Transverse colon (tissue), 4 donors: ENCODE results near the gene PFN3. TPM values are rescaled to one million over a fixed set of nuclear protein-coding genes. Genes with fewer than 3 reads are reported as not detected.

ENCODE experiments used
- DNase-seq: peaks from one replicate; pipeline ENCODE4 v3.0.0-alpha.2; 2019
- H3K27ac ChIP-seq, 4 donors: fragments of 200-600 bp; sonication (generic); 2 replicates each; pipeline ENCODE4 v1.5.1; 2016 to 2018; ENCODE audit warnings: inconsistent platforms in 4 of 4
- H3K27me3 ChIP-seq: fragments of 200-600 bp; sonication (generic); 2 replicates; pipeline ENCODE4 v1.5.1; 2017; ENCODE audit warnings: inconsistent platforms
- H3K36me3 ChIP-seq, 4 donors: fragments of 200-600 bp; sonication (generic); 2 replicates each; pipeline ENCODE4 v1.5.1; 2017 to 2019; ENCODE audit warnings: inconsistent platforms in 4 of 4
- H3K4me1 ChIP-seq, 4 donors: fragments of 200-600 bp; sonication (generic); 2 replicates each; pipeline ENCODE4 v1.5.1; 2017 to 2020; ENCODE audit warnings: inconsistent platforms in 4 of 4
- H3K4me3 ChIP-seq, 4 donors: fragments of 200-600 bp; sonication (generic); 1 replicate in 1 of 4; 2 replicates in 3 of 4; pipeline versions ENCODE4 v1.5.1 to v1.6.1; 2017 to 2019; ENCODE audit warnings: inconsistent platforms in 4 of 4
- H3K9me3 ChIP-seq, 2 donors: fragments of 200-600 bp; sonication (generic); 2 replicates each; pipeline ENCODE4 v1.5.1; 2017 to 2019; ENCODE audit warnings: inconsistent platforms in 2 of 2
- EP300 ChIP-seq: sonication (generic); formaldehyde crosslinking; IDR thresholded peaks from one replicate; pipeline ENCODE4 v1.6.1; 2017; ENCODE audit warnings: antibody characterized with exemption, low read depth
- POLR2A ChIP-seq: fragments of 450-650 bp; IDR thresholded peaks from one replicate; pipeline ENCODE4 v1.6.1; 2016; ENCODE audit warnings: antibody characterized with exemption, mild to moderate bottlenecking, moderate library complexity
- POLR2AphosphoS5 ChIP-seq, 3 donors: sonication (generic); formaldehyde crosslinking; IDR thresholded peaks; one replicate each; pipeline ENCODE4 v1.6.1; 2016; ENCODE audit warnings: antibody characterized with exemption in 3 of 3
- WGBS, 2 donors: methylation state at CpG; one replicate each; pipeline ENCODE4 v1.1.5; 2018; ENCODE audit warnings: low coverage in 1 of 2; 5-methylcytosine and 5-hydroxymethylcytosine counted together
- in situ Hi-C, 4 donors: fragments of 200-750 bp; cut with MboI; loops; one replicate each; pipeline versions ENCODE4 v1.15.0 to v1.15.1; 2017; ENCODE audit warnings: low sequenced_read_pairs in 3 of 4, low pct_ligation_motif_present in 1 of 4, low pct_unique_long_range_greater_than_20kb in 1 of 4
- intact Hi-C: fragments of 100-400 bp; cut with DNase I; formaldehyde crosslinking; loops from one replicate; pipeline ENCODE4 v1.15.1; 2023; ENCODE audit warnings: low total_unique reads
- total RNA-seq, 4 donors: library from RNA; depleted of rRNA; stranded (reverse); fragments of >200 nt; gene quantifications; one replicate each; pipeline ENCODE4 v1.1.0, GENCODE V29; 2016
- TF ChIP-seq, protein P1 (sequence below), 5 experiments: fragments of 200-600 bp in 3 of 5; fragments of 450-650 bp in 2 of 5; sonication (generic) in 3 of 5; IDR thresholded peaks; 1 replicate in 2 of 5; 2 replicates in 3 of 5; pipeline ENCODE4 v1.5.1; 2016 to 2017; ENCODE audit warnings: antibody characterized with exemption in 5 of 5, inconsistent platforms in 3 of 5, mild to moderate bottlenecking in 2 of 5, moderate library complexity in 1 of 5

Gene PFN3
- total RNA-seq, 4 donors from 2014 or later = not detected

- Histone ChIP-seq H3K4me3 (no peak overlapping the region), H3K27ac (no peak overlapping the region), H3K27me3 (no peaks in the 10 kb centered on the region), H3K4me1 (peaks cover 13 to 20% (median 17%) of the 10 kb centered on the region in 4 donors), H3K9me3 (no peaks in the 10 kb centered on the region), H3K36me3 (peaks cover 0 to 41% (median 25%) of the 10 kb centered on the region in 4 donors)
- no peak for TF ChIP-seq POLR2AphosphoS5 (IDR thresholded peaks at IDR 0.05)
- TF ChIP-seq POLR2A = no peak
- TF ChIP-seq, protein P1, sequence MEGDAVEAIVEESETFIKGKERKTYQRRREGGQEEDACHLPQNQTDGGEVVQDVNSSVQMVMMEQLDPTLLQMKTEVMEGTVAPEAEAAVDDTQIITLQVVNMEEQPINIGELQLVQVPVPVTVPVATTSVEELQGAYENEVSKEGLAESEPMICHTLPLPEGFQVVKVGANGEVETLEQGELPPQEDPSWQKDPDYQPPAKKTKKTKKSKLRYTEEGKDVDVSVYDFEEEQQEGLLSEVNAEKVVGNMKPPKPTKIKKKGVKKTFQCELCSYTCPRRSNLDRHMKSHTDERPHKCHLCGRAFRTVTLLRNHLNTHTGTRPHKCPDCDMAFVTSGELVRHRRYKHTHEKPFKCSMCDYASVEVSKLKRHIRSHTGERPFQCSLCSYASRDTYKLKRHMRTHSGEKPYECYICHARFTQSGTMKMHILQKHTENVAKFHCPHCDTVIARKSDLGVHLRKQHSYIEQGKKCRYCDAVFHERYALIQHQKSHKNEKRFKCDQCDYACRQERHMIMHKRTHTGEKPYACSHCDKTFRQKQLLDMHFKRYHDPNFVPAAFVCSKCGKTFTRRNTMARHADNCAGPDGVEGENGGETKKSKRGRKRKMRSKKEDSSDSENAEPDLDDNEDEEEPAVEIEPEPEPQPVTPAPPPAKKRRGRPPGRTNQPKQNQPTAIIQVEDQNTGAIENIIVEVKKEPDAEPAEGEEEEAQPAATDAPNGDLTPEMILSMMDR (IDR thresholded peaks at IDR 0.05) = no peak
- TF ChIP-seq EP300 = no peak
- no peak for DNase-seq
- intact Hi-C loops = no loop called here
- whole genome bisulfite sequencing, 2 donors = 95% methylated on average over 7 of the region's 8 CpGs; no CpG with 5 or more reads in 1 of the 2 donors
- in situ Hi-C loops = no loop called here
These were observed 34.0 kb upstream of the PFN3 start for GRCh38 chr5:177434437-177434836.

DNA sequence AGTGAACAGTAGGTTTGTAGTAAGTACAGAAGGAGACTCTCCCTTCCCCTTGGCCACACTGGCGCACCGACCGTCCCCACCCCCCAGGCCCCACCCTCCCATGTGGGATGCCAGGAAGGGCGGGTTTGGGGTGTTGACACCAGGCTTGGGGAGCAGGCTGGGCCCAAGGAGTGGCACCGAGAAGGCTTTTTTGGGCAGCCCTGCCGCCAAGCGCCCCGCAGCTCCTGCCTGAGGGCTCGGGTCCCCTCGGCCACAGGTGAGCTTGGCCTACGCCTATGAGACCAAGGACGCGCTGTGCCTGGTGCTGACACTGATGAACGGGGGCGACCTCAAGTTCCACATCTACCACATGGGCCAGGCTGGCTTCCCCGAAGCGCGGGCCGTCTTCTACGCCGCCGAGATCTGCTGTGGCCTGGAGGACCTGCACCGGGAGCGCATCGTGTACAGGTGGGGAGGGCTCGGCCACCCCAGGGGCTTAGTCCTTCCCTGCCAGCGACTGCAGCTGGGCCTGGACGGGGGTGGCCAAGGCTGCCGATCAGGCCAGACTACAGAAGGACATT lies 33.3 kb upstream of the PFN3 start:
- Histone ChIP-seq H3K4me1 (peaks cover 13 to 21% (median 18%) of the 10 kb centered on the region in 4 donors), H3K27me3 (no peaks in the 10 kb centered on the region), H3K36me3 (peaks cover 0 to 41% (median 25%) of the 10 kb centered on the region in 4 donors), H3K27ac (no peak overlapping the region), H3K9me3 (no peaks in the 10 kb centered on the region), H3K4me3 (no peak overlapping the region)
- no peak for DNase-seq
- 93% methylated on average over 29 of the region's 29 CpGs; no CpG with 5 or more reads in 1 of the 2 donors for WGBS, 2 donors
- intact Hi-C loops (no loop called here), in situ Hi-C loops (no loop called here)
- TF ChIP-seq, protein P1 (IDR thresholded peaks at IDR 0.05) = no peak
- TF ChIP-seq POLR2AphosphoS5 (IDR thresholded peaks at IDR 0.05) = no peak
- TF ChIP-seq POLR2A = no peak
- TF ChIP-seq EP300 = no peak

DNA sequence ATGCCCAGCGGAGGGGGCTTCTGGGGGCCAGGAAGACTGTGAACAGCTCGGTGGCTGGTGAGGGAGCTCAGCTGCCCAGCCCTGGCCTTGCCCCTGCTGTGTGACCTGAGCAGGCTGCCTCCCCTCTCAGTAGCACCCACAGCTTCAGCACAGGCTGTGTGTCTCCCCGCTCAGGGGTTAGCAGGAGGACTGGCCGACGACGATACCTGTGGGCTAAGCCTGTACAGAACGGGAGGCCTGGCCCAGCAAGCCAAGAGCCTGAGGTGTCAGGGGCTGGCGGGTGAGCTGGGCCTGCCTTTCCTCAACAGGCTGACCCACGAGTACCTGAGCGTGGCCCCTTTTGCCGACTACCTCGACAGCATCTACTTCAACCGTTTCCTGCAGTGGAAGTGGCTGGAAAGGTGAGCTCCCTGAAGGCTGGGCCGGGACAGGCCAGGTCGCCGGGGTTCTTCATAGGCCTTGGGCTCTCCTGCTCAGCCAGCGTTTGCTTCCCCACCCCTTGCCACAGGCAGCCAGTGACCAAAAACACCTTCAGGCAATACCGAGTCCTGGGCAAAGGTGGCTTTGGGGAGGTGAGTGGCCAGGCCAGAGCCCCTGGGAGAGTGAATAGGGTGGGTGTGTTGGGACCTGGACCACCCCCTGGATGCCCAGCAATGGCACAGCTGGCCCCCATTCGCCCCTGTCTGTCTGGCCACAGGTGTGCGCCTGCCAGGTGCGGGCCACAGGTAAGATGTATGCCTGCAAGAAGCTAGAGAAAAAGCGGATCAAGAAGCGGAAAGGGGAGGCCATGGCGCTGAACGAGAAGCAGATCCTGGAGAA lies 32.6 kb upstream of the PFN3 start:
- DNase-seq = no peak
- in situ Hi-C loops = no loop called here

More for the DNA sequence above, 32.6 kb upstream of the PFN3 start:
- TF ChIP-seq POLR2A (no peak), EP300 (no peak), POLR2AphosphoS5 (IDR thresholded peaks at IDR 0.05) (no peak)
- TF ChIP-seq, protein P1 (IDR thresholded peaks at IDR 0.05) = no peak
- Histone ChIP-seq H3K4me1 (peaks cover 19 to 28% (median 22%) of the 10 kb centered on the region in 4 donors), H3K9me3 (no peaks in the 10 kb centered on the region), H3K27me3 (no peaks in the 10 kb centered on the region), H3K4me3 (no peak overlapping the region), H3K36me3 (peaks cover 0 to 41% (median 25%) of the 10 kb centered on the region in 4 donors), H3K27ac (peak overlapping the region in 2 of 4 donors; percentile 90 to 95)
- WGBS, 2 donors = 94% methylated on average over 25 of the region's 25 CpGs; no CpG with 5 or more reads in 1 of the 2 donors
- intact Hi-C loops = no loop called here
